Right lobe of liver (tissue), 6 donors: Measurements from ENCODE around the gene RCAN2. TPM values are rescaled to one million over a fixed set of nuclear protein-coding genes. Genes with fewer than 3 reads are reported as not detected.

Source experiments
- ATAC-seq, 4 donors: fragments of 200-7000 bp; cut with Tn5 transposase; one replicate each; pipeline ENCODE4 v1.9.1; 2020; ENCODE audit warnings: mild to moderate bottlenecking in 4 of 4, moderate library complexity in 4 of 4
- DNase-seq, 3 donors: peaks; one replicate each; pipeline ENCODE4 v3.0.0-alpha.2; 2020
- H3K27ac ChIP-seq, 3 donors: fragments of 200-600 bp; one replicate each; pipeline ENCODE4 v1.8.0; 2022
- H3K27me3 ChIP-seq, 2 donors: fragments of 200-600 bp; one replicate each; pipeline ENCODE4 v1.8.0; 2022
- H3K36me3 ChIP-seq, 4 donors: fragments of 200-600 bp; sonication (generic) in 1 of 4; one replicate each; pipeline versions ENCODE4 v1.5.1 to v1.8.0; 2017 to 2022; ENCODE audit warnings: control low read depth in 1 of 4
- H3K4me1 ChIP-seq, 4 donors: fragments of 200-600 bp; sonication (generic) in 1 of 4; one replicate each; pipeline versions ENCODE4 v1.5.1 to v1.8.0; 2017 to 2022; ENCODE audit warnings: control low read depth in 1 of 4
- H3K4me3 ChIP-seq, 3 donors: fragments of 200-600 bp; one replicate each; pipeline ENCODE4 v1.8.0; 2022
- H3K9me3 ChIP-seq, 4 donors: fragments of 200-600 bp; sonication (generic) in 1 of 4; one replicate each; pipeline versions ENCODE4 v1.5.1 to v1.8.0; 2017 to 2022; ENCODE audit warnings: control low read depth in 1 of 4
- POLR2A ChIP-seq: fragments of 450-650 bp; IDR thresholded peaks from one replicate; pipeline ENCODE4 v1.6.1; 2017; ENCODE audit warnings: antibody characterized with exemption, mild to moderate bottlenecking
- WGBS: methylation state at CpG from one replicate; pipeline ENCODE4 v1.1.6; 2018; ENCODE audit warnings: low coverage, low lambda C conversion rate; ENCODE audit not compliant: insufficient coverage; ENCODE audit errors: missing lambda C conversion rate; 5-methylcytosine and 5-hydroxymethylcytosine counted together
- intact Hi-C, 2 donors: fragments of 100-400 bp; cut with DNase I; formaldehyde crosslinking; loops; one replicate each; pipeline versions ENCODE4 v1.11.2 to v1.14.1; 2022
- total RNA-seq, 6 experiments: library from RNA; depleted of rRNA in 2 of 6; stranded (reverse); fragments of >200 nt in 2 of 6; fragmentation: NEBNext Ultra II Directional in 3 of 6; extraction: Animal tissue kit (Norgen Biotek cat#: 25700) in 3 of 6; gene quantifications; one replicate each; pipeline versions ENCODE4 v1.1.0 to v1.2.4, GENCODE V29; 2016 to 2023
- TF ChIP-seq, protein P1 (sequence below), 4 donors: fragments of 200-600 bp in 3 of 4; fragments of 450-650 bp in 1 of 4; IDR thresholded peaks; one replicate each; pipeline versions ENCODE4 v1.5.1 to v1.8.0; 2016 to 2022; ENCODE audit warnings: antibody characterized with exemption in 4 of 4, mild to moderate bottlenecking in 2 of 4
- donor health status: DM: no; HTN: yes; CAD: no.
- donor health status: DM: no; HTN: no; CAD: no.
- donor health status: DM: no; HTN: no; CAD: no.
- donor health status: DM: no; HTN: yes; CAD: no.
- donor health status: DM: no; HTN: yes; CAD: no.

The RCAN2 gene
- total RNA-seq, 6 experiments from 2014 or later, result 0.77 to 4.5 (median 1.9) TPM

DNA sequence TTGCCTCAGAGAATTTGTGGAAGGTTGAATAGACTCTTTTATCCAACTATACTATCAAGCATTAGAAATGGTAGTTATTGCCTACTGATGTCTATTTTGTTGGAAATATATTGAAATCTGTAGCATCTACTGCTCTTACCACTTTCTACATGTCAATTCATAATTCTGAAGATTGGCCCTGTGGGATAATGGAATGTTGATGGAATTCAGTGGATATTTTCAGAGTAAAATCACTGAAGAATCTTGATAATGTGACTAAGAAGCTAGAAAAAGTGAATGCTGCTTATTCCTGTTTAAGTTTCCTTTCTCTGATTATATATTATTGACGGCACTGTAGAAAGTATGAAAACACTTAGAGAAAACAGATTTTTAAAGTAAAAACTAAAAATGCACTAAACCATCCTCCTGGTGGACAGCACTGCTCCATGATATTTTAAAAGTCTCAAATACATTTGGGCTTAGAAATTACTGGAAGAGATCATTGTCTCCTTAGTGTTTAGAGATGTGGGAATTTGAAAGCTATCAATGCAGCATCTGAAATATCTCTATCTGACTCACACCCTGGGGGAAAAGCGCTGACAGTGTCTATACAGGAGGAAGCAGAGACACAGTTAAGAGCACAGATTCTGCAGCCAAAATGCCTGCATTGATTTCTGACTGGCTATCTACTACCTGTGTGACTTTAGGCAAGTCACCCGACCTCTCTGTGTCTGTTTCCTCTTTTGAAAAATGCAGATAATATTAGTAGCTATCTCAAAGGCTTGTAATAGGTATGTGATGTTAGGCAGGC lies 37.9 kb upstream of the RCAN2 start:
- Histone ChIP-seq H3K4me1 (no peaks in the 10 kb centered on the region), H3K27ac (no peak overlapping the region), H3K36me3 (no peaks in the 10 kb centered on the region), H3K27me3 (no peaks in the 10 kb centered on the region), H3K4me3 (no peak overlapping the region), H3K9me3 (no peaks in the 10 kb centered on the region)
- intact Hi-C loops, result no loop called here
- DNase-seq, result no peak
- TF ChIP-seq, protein P1, sequence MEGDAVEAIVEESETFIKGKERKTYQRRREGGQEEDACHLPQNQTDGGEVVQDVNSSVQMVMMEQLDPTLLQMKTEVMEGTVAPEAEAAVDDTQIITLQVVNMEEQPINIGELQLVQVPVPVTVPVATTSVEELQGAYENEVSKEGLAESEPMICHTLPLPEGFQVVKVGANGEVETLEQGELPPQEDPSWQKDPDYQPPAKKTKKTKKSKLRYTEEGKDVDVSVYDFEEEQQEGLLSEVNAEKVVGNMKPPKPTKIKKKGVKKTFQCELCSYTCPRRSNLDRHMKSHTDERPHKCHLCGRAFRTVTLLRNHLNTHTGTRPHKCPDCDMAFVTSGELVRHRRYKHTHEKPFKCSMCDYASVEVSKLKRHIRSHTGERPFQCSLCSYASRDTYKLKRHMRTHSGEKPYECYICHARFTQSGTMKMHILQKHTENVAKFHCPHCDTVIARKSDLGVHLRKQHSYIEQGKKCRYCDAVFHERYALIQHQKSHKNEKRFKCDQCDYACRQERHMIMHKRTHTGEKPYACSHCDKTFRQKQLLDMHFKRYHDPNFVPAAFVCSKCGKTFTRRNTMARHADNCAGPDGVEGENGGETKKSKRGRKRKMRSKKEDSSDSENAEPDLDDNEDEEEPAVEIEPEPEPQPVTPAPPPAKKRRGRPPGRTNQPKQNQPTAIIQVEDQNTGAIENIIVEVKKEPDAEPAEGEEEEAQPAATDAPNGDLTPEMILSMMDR (IDR thresholded peaks at IDR 0.05), result no peak
- no peak for TF ChIP-seq POLR2A
- 54% methylated on average over 3 of the region's 3 CpGs for WGBS
- no peak for ATAC-seq

DNA sequence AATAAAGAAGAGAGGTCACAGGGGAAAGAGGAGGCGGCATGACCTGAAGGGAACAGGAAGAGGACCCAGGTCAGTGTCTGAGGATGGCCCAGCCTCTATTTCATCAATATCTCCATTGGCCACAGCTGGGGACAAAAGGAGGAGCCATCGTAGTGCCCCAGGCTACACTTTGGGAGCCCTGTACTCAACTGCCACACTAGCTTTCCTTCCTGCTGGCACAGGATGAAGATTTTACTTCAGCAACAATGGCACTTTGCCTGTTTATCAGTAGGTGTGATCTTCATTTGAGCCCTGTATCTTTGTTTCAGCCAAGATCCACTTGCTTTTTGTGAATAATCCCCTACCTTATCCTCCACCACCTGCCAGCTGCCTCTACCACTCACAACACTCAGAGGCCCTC lies 35.4 kb upstream of the RCAN2 start:
- no peak for ATAC-seq
- intact Hi-C loops, result no loop called here
- no peaks in the 10 kb centered on the region for H3K4me1 ChIP-seq

DNA sequence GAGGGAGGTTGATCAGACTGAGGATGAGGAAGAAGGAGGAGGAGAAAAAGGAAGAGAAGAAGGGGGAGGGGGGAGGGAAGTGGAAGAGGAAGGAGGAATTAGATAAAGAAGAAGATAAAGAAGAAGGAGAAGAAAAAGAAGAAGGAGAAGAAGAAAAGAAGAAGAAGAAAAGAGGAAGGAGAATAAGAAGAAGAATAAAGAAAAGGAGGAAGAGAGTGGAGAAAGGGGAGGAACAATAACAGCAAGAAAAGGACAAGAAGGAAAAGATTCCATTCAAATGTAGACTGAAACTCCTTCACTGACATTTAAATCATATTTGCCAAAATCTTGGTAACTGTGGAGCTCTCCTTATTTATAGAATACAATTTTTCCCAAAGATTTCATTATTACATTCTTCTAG lies 34.3 kb upstream of the RCAN2 start:
- Histone ChIP-seq H3K9me3 (no peaks in the 10 kb centered on the region), H3K4me1 (no peaks in the 10 kb centered on the region), H3K27ac (no peak overlapping the region), H3K36me3 (no peaks in the 10 kb centered on the region), H3K27me3 (no peaks in the 10 kb centered on the region), H3K4me3 (no peak overlapping the region)
- no peak for TF ChIP-seq POLR2A
- TF ChIP-seq, protein P1 (IDR thresholded peaks at IDR 0.05), result no peak
- DNase-seq (no peak), ATAC-seq (no peak)
- intact Hi-C loops, result no loop called here

More for the DNA sequence above, 35.4 kb upstream of the RCAN2 start:
- H3K9me3 ChIP-seq, result no peaks in the 10 kb centered on the region
- H3K36me3 ChIP-seq, result no peaks in the 10 kb centered on the region
- no peak for DNase-seq
- no peaks in the 10 kb centered on the region for H3K27me3 ChIP-seq
- no peak overlapping the region for H3K4me3 ChIP-seq
- H3K27ac ChIP-seq, result no peak overlapping the region
- 60% methylated on average over 1 of the region's 2 CpGs for WGBS
- TF ChIP-seq, protein P1 (IDR thresholded peaks at IDR 0.05), result no peak
- no peak for TF ChIP-seq POLR2A

DNA sequence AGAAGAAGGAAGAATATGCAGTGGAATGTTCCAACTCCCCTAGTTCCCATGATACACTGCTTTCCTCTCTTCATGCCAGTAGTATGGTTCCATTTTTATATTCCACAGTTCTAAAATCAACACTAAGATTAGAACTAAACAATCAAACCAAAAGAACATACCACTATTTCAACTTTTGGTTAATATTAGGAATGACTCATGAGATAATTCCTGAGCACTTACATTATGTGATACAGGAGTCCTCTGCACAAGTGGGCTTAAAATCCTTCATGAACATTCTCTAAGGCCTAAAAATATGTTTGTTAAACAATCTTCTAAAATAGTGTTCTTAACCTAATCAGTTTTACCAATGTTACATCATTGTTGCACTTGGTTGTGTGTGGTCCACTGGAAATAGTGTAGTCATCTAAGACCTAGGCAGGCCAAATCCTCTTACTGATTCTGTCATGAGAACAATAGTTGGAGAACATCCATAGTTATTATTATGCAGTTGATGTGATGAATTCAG lies 30.3 kb upstream of the RCAN2 start:
- ATAC-seq (no peak), DNase-seq (no peak)
- intact Hi-C loops, result no loop called here
- Histone ChIP-seq H3K4me3 (no peak overlapping the region), H3K36me3 (no peaks in the 10 kb centered on the region), H3K4me1 (peaks cover 0 to 11% (median under 1%) of the 10 kb centered on the region in 4 donors), H3K9me3 (no peaks in the 10 kb centered on the region), H3K27me3 (no peaks in the 10 kb centered on the region), H3K27ac (no peak overlapping the region)
- TF ChIP-seq, protein P1 (IDR thresholded peaks at IDR 0.05), result no peak
- no peak for TF ChIP-seq POLR2A
